ENCODE data around the gene SLC35F1. TPM values are rescaled to one million over a fixed set of nuclear protein-coding genes. Genes with fewer than 3 reads are reported as not detected.

SLC35F1 gene
- total and polyA plus RNA-seq, 7 donors = 0.04 to 0.32 (median 0.14) TPM; not detected in 1

DNA sequence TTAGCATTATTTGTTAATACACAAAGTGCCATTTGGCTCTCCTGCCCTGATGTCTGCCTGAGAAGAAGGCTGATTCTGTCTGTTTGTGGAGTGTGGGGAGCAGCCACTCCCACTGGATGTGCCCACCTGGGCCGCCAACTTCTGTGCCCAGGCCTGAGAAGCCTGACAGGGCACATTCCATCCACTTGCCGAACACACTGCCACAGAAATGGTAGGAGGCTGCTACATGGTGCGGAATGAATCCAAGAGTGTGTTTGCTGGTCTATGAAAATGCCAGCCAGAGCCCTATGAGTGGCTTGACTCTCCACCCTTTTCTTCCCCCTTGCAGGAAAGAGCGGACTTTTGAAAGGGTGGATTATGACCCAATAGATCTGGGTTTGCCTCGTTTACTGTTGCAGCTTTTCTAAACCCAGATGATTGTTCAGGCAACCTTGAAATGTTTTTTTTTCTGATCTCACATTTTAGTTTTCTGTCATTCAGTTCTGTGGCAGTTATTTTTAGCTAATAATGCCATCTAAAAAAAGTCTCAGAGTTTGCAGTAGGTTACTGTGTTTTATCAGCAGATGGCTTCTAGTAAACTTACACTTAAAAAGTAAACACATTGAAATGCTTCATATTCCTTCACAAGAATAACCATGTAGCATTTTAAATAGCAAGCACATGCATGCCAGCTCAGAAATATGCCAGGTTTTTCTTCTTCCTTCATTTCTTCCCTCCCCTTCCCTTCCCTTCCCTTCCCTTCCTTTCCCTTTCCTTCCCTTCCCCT is 196.5 kb downstream of the SLC35F1 start:
- ATAC-seq (no peak), DNase-seq (no peak)
- Histone ChIP-seq H3K27ac (no peak overlapping the region), H3K36me3 (ENCODE audit: insufficient read depth in 1 of 2, low read depth in 1 of 2) (no peaks in the 10 kb centered on the region), H3K4me3 (no peak overlapping the region), H3K4me1 (no peaks in the 10 kb centered on the region), H3K9me3 (no peaks in the 10 kb centered on the region), H3K27me3 (ENCODE audit: insufficient read depth in 3 of 3, low read length in 2 of 3) (peaks cover 0 to 2% (median 0%) of the 10 kb centered on the region in 3 donors)
- TF ChIP-seq, protein P1, sequence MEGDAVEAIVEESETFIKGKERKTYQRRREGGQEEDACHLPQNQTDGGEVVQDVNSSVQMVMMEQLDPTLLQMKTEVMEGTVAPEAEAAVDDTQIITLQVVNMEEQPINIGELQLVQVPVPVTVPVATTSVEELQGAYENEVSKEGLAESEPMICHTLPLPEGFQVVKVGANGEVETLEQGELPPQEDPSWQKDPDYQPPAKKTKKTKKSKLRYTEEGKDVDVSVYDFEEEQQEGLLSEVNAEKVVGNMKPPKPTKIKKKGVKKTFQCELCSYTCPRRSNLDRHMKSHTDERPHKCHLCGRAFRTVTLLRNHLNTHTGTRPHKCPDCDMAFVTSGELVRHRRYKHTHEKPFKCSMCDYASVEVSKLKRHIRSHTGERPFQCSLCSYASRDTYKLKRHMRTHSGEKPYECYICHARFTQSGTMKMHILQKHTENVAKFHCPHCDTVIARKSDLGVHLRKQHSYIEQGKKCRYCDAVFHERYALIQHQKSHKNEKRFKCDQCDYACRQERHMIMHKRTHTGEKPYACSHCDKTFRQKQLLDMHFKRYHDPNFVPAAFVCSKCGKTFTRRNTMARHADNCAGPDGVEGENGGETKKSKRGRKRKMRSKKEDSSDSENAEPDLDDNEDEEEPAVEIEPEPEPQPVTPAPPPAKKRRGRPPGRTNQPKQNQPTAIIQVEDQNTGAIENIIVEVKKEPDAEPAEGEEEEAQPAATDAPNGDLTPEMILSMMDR (IDR thresholded peaks at IDR 0.05) = no peak
- intact Hi-C loops (cut with DNase I) = no loop called here
- WGBS, 3 donors = 64 to 79% (median 72%) methylated on average over 5 of the region's 5 CpGs

GRCh38 chr6:118122161-118122725 is 215.2 kb downstream of the SLC35F1 start:
- H3K27ac ChIP-seq = no peak overlapping the region
- TF ChIP-seq, protein P1 (IDR thresholded peaks at IDR 0.05) = no peak
- H3K4me1 ChIP-seq = no peaks in the 10 kb centered on the region
- no peaks in the 10 kb centered on the region for H3K27me3 ChIP-seq (ENCODE audit: insufficient read depth in 3 of 3, low read length in 2 of 3)
- H3K9me3 ChIP-seq = no peaks in the 10 kb centered on the region
- no peak overlapping the region for H3K4me3 ChIP-seq
- intact Hi-C loops (cut with DNase I) = no loop called here
- 62 to 75% (median 70%) methylated on average over 3 of the region's 3 CpGs for WGBS, 3 donors
- DNase-seq (no peak), ATAC-seq (no peak)
- no peaks in the 10 kb centered on the region for H3K36me3 ChIP-seq (ENCODE audit: insufficient read depth in 1 of 2, low read depth in 1 of 2)

GRCh38 chr6:118122801-118123200 is 215.7 kb downstream of the SLC35F1 start:
- TF ChIP-seq, protein P1 (IDR thresholded peaks at IDR 0.05) = no peak
- no peaks in the 10 kb centered on the region for H3K4me1 ChIP-seq
- H3K27me3 ChIP-seq (ENCODE audit: insufficient read depth in 3 of 3, low read length in 2 of 3) = no peaks in the 10 kb centered on the region
- 61 to 80% (median 67%) methylated on average over 1 of the region's 1 CpG for WGBS, 3 donors
- H3K36me3 ChIP-seq (ENCODE audit: insufficient read depth in 1 of 2, low read depth in 1 of 2) = no peaks in the 10 kb centered on the region
- DNase-seq = no peak
- ATAC-seq = no peak
- H3K27ac ChIP-seq = no peak overlapping the region
- intact Hi-C loops (cut with DNase I) = no loop called here
- no peaks in the 10 kb centered on the region for H3K9me3 ChIP-seq
- H3K4me3 ChIP-seq = no peak overlapping the region

DNA sequence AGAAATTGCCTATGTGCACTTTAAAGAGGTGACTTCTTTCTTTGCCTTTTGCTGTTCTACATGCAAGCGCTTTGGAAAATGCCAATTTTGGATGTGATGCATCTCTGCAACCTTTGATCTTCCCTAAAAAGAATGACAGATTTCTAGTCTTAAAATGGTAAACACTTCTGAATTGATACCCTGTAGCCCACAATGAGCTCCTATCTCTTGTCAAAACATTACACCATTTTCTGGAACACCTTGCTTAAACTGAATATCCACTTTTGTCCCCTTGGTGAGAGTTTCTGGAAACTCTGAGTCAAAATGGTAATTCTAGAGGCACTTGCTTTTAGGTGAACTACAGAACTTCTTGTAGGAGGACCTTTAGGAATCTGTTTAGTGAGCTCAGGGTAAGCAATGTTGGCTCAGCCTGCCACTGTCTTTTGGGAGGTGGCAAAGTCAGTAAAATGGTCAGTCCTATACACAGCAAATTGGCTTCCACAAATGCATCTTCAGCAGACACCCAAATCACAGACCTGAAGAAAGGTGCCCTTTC is 216.5 kb downstream of the SLC35F1 start:
- Histone ChIP-seq H3K9me3 (no peaks in the 10 kb centered on the region), H3K4me3 (no peak overlapping the region), H3K27me3 (ENCODE audit: insufficient read depth in 3 of 3, low read length in 2 of 3) (no peaks in the 10 kb centered on the region), H3K36me3 (ENCODE audit: insufficient read depth in 1 of 2, low read depth in 1 of 2) (no peaks in the 10 kb centered on the region), H3K4me1 (no peaks in the 10 kb centered on the region), H3K27ac (no peak overlapping the region)
- WGBS, 3 donors = 94 to 100% (median 97%) methylated on average over 1 of the region's 1 CpG
- DNase-seq (no peak), ATAC-seq (no peak)
- intact Hi-C loops (cut with DNase I) = no loop called here
- TF ChIP-seq, protein P1 (IDR thresholded peaks at IDR 0.05) = no peak
